GM12865 (cell line): ENCODE data around the gene LTBP3.

ENCODE experiments used
- DNase-seq: peaks from one replicate; pipeline ENCODE4 v3.0.0; 2010; ENCODE audit warnings: low read depth
- H3K4me3 ChIP-seq: 2 replicates; pipeline ENCODE4 v1.5.1; 2011; ENCODE audit warnings: mild to moderate bottlenecking, low read depth, low read length, control low read depth
- CTCF ChIP-seq: IDR thresholded peaks from 2 replicates; pipeline ENCODE4 v1.5.1; 2011; ENCODE audit warnings: low read length, control low read depth, low read depth, inconsistent platforms; ENCODE audit not compliant: insufficient read depth; ENCODE audit errors: missing control alignments

The LTBP3 gene

GRCh38 chr11:65551572-65552387 lies 6.4 kb downstream of the LTBP3 start:
- peak; percentile 84 for DNase-seq
- TF ChIP-seq CTCF: peak; percentile 72
- H3K4me3 ChIP-seq: no peak overlapping the region

- TF ChIP-seq CTCF: no peak
- H3K4me3 ChIP-seq: no peak overlapping the region
- no peak for DNase-seq
Measured at GRCh38 chr11:65549096-65549495, 9.1 kb downstream of the LTBP3 start.

GRCh38 chr11:65548395-65548794 lies 9.8 kb downstream of the LTBP3 start:
- no peak for DNase-seq
- no peak for TF ChIP-seq CTCF
- H3K4me3 ChIP-seq: no peak overlapping the region

DNA sequence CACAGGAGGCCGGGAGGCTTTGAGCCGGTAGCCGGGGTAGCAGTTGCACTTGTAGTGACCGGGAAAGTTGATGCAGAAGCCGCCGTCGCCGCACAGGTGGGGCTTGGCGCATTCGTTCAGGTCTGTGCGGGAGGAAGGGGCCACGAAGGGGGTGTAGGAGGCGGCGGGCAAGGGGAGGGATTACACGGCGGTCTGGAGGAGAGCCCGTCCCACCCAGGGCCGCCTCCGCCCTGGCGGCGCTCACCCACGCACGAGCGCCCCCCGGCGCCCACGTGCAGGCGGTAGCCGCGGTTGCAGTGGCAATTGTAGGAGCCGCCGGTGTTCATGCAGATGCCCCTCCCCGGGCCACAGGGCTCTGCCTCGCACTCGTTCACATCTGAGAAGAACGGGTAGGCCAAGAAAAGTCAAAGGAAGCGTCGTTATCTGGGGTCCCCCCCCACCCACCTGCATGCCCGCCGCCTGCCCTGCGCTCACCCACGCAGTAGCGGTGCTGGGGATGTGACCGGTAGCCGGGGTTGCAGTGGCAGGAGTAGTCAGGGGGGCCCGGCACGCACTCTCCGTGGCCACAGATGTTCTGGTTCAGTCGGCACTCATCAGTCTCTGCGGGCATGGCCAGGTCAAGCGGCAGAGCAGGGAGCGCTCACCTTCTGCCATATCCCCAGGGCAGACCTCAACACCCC lies 10.6 kb downstream of the LTBP3 start:
- H3K4me3 ChIP-seq: peak overlapping the region; percentile 65; the same call in 1 of the 2 replicates
- peak; percentile 30 for TF ChIP-seq CTCF
- DNase-seq: no peak

DNA sequence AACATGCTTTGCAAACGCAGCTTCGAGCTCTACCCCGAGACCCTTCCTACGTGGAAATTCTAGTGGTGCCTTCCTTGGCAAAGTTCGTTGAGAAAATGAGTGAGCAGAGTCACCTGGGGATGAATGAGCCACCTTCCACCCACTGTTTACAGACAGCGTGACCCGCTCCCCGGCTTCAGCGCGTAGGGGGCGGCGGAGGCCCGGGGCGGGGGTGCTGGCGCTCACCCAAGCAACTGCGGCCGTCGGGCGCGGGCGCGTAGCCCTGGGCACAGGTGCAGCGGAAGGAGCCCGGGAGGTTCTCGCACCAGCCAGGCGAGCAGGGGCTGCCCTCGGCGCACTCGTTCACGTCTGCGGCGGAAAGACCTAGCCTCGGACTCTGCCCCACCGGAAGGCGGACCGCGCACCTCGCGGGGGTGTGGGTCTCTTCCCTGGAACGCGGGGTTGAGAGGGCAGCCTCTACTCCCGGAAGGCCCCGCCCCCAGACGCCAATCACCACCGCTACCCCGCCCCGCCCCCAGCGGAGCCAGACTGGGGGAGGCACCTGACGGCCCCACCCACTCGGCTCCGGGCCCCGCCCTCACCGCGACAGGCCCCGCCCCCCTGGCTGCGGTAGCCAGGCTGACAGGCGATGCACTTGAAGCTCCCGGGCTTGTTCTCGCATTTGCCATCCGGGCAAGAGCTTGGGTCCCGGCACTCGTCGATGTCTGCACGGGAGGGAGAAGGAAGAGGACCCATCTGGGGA lies 11.8 kb downstream of the LTBP3 start:
- H3K4me3 ChIP-seq: peak overlapping the region; percentile 65
- no peak for TF ChIP-seq CTCF
- DNase-seq: peak; percentile 94

- H3K4me3 ChIP-seq: peak overlapping the region; percentile 65; the same call in 1 of the 2 replicates
- DNase-seq: no peak
Measured at GRCh38 chr11:65545853-65546216, 12.3 kb downstream of the LTBP3 start.

More at GRCh38 chr11:65545853-65546216, 12.3 kb downstream of the LTBP3 start:
- no peak for TF ChIP-seq CTCF
